ENCODE measurements around the gene EPN2.

- no peak for TF ChIP-seq POLR2A (IDR thresholded peaks at IDR 0.05)
- TF ChIP-seq CTCF (IDR thresholded peaks at IDR 0.05), result no peak
- no peak for TF ChIP-seq POLR2AphosphoS5 (IDR thresholded peaks at IDR 0.05)
- no peak for TF ChIP-seq EP300 (IDR thresholded peaks at IDR 0.05)
Measured at GRCh38 chr17:19335951-19336631, 98.9 kb downstream of the EPN2 start.
